Neural progenitor cell (in vitro differentiated cells): ENCODE measurements around the gene EZH1. TPM values are rescaled to one million over a fixed set of nuclear protein-coding genes. Genes with fewer than 3 reads are reported as not detected.
A peak's percentile ranks its signal among the peaks of the same experiment; 100 is the strongest.

ENCODE experiments used
- DNase-seq: peaks from one replicate; pipeline ENCODE4 v3.0.0-alpha.2; 2016; ENCODE audit warnings: low spot score
- H2AFZ ChIP-seq: fragments of 200-600 bp; sonication (generic); replicated peaks from 2 replicates; pipeline ENCODE4 v1.6.1; 2016; ENCODE audit warnings: antibody characterized with exemption
- H3F3A ChIP-seq: fragments of 200-600 bp; sonication (generic); 2 replicates; pipeline ENCODE4 v1.6.1; 2016; ENCODE audit warnings: antibody characterized with exemption, low read depth
- H3K27ac ChIP-seq: fragments of 200-600 bp; sonication (generic); 2 replicates; pipeline ENCODE4 v1.5.1; 2016; ENCODE audit warnings: mild to moderate bottlenecking
- H3K27me3 ChIP-seq: fragments of 200-600 bp; sonication (generic); 2 replicates; pipeline ENCODE4 v1.6.1; 2016; ENCODE audit warnings: mild to moderate bottlenecking, moderate library complexity
- H3K36me3 ChIP-seq: fragments of 200-600 bp; sonication (generic); 2 replicates; pipeline ENCODE4 v1.5.1; 2016
- H3K4me1 ChIP-seq: fragments of 200-600 bp; sonication (generic); 2 replicates; pipeline ENCODE4 v1.6.1; 2016; ENCODE audit warnings: mixed run types
- H3K4me2 ChIP-seq: fragments of 200-600 bp; sonication (generic); 2 replicates; pipeline ENCODE4 v1.6.1; 2016
- H3K4me3 ChIP-seq: fragments of 200-600 bp; sonication (generic); 2 replicates; pipeline ENCODE4 v1.5.1; 2016
- H3K79me2 ChIP-seq: fragments of 200-600 bp; sonication (generic); 2 replicates; pipeline ENCODE4 v1.6.1; 2016; ENCODE audit warnings: low read depth
- H3K9ac ChIP-seq: fragments of 200-600 bp; sonication (generic); 2 replicates; pipeline ENCODE4 v1.6.1; 2016
- H3K9me3 ChIP-seq: fragments of 200-600 bp; sonication (generic); 2 replicates; pipeline ENCODE4 v1.5.1; 2016; ENCODE audit warnings: low read depth
- H4K20me1 ChIP-seq: fragments of 200-600 bp; sonication (generic); 2 replicates; pipeline ENCODE4 v1.6.1; 2016; ENCODE audit warnings: low read depth
- H3K27ac Mint-ChIP-seq: 3 replicates; pipeline ENCODE4 v1.8.0; 2021; ENCODE audit warnings: mixed read lengths
- H3K27me3 Mint-ChIP-seq: 2 replicates; pipeline ENCODE4 v1.8.0; 2022; ENCODE audit warnings: low read depth, mild to moderate bottlenecking, inconsistent platforms, moderate library complexity, mixed read lengths; ENCODE audit not compliant: insufficient read depth
- H3K36me3 Mint-ChIP-seq: 3 replicates; pipeline ENCODE4 v1.8.0; 2021; ENCODE audit warnings: mixed read lengths
- H3K4me1 Mint-ChIP-seq: 3 replicates; pipeline ENCODE4 v1.8.0; 2021; ENCODE audit warnings: mixed read lengths
- H3K4me3 Mint-ChIP-seq: 3 replicates; pipeline ENCODE4 v1.8.0; 2021; ENCODE audit warnings: mild to moderate bottlenecking, moderate library complexity, mixed read lengths
- H3K9me3 Mint-ChIP-seq: 3 replicates; pipeline ENCODE4 v1.8.0; 2020; ENCODE audit warnings: mixed read lengths
- EZH2 ChIP-seq: fragments of 200-600 bp; sonication (generic); IDR thresholded peaks from 2 replicates; pipeline ENCODE4 v1.6.1; 2017; ENCODE audit warnings: antibody characterized with exemption, mild to moderate bottlenecking, moderate library complexity
- EZH2phosphoT487 ChIP-seq: fragments of 200-600 bp; sonication (generic); IDR thresholded peaks from 2 replicates; pipeline ENCODE4 v1.6.1; 2017; ENCODE audit warnings: antibody characterized with exemption
- total RNA-seq: library from RNA; depleted of rRNA; stranded (reverse); fragments of >200 nt; gene quantifications from 2 replicates; pipeline ENCODE4 v1.2.3, GENCODE V29; 2015; ENCODE audit warnings: low replicate concordance
- TF ChIP-seq, protein P1 (sequence below): fragments of 200-600 bp; sonication (generic); IDR thresholded peaks from 2 replicates; pipeline ENCODE4 v1.5.1; 2017; ENCODE audit warnings: antibody characterized with exemption, mild to moderate bottlenecking

Gene EZH1
- total RNA-seq, 1 donor from 2014 or later = 48.5 TPM

DNA sequence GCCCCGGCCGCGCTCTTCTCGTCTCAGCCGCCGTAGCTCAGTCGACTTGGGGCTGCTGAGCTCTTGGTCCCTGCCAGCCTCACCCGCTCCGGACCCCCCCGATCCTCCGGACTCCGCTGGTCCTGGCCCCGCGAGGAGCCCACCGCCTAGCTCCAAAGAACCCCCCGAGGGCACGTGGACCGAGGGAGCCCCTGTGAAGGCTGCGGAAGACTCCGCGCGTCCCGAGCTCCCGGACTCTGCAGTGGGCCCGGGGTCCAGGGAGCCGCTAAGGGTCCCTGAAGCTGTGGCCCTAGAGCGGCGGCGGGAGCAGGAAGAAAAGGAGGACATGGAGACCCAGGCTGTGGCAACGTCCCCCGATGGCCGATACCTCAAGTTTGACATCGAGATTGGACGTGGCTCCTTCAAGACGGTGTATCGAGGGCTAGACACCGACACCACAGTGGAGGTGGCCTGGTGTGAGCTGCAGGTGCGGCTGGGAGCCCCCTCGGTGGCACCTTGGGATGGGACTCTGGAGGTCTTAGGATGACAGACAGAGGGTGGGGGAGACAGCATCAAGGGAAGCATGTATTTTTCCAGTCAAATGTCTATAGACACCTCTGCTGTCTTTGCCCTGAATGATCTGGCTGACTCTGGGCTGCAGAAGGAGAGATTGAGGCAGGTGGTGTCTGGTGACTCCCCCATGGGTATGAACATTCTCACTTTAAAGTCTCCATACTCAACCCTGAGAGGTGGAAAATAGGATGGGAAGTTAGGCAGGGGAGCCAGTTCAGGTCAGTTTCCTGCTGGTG, 36.2 kb upstream of the EZH1 start:
- peak overlapping the region; percentile 48 for H2AFZ ChIP-seq
- H3K4me3 ChIP-seq = peak overlapping the region; percentile 68
- Mint-ChIP-seq H3K27ac (no peak overlapping the region), H3K4me3 (peak overlapping the region; percentile 80), H3K9me3 (no peaks in the 10 kb centered on the region), H3K27me3 (peaks cover 22% of the 10 kb centered on the region), H3K36me3 (peaks cover 8% of the 10 kb centered on the region), H3K4me1 (peaks cover 12% of the 10 kb centered on the region)
- peaks cover 22% of the 10 kb centered on the region for H3F3A ChIP-seq
- TF ChIP-seq, protein P1, sequence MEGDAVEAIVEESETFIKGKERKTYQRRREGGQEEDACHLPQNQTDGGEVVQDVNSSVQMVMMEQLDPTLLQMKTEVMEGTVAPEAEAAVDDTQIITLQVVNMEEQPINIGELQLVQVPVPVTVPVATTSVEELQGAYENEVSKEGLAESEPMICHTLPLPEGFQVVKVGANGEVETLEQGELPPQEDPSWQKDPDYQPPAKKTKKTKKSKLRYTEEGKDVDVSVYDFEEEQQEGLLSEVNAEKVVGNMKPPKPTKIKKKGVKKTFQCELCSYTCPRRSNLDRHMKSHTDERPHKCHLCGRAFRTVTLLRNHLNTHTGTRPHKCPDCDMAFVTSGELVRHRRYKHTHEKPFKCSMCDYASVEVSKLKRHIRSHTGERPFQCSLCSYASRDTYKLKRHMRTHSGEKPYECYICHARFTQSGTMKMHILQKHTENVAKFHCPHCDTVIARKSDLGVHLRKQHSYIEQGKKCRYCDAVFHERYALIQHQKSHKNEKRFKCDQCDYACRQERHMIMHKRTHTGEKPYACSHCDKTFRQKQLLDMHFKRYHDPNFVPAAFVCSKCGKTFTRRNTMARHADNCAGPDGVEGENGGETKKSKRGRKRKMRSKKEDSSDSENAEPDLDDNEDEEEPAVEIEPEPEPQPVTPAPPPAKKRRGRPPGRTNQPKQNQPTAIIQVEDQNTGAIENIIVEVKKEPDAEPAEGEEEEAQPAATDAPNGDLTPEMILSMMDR = no peak
- TF ChIP-seq EZH2phosphoT487 (peak; percentile 73), EZH2 (peak; percentile 78)
- peaks cover 18% of the 10 kb centered on the region for H4K20me1 ChIP-seq
- H3K27me3 ChIP-seq = peaks cover 45% of the 10 kb centered on the region
- H3K9ac ChIP-seq = no peak overlapping the region
- H3K36me3 ChIP-seq = no peaks in the 10 kb centered on the region
- H3K4me1 ChIP-seq = no peaks in the 10 kb centered on the region
- H3K79me2 ChIP-seq = no peaks in the 10 kb centered on the region
- no peak overlapping the region for H3K27ac ChIP-seq
- H3K9me3 ChIP-seq = no peaks in the 10 kb centered on the region
- peak; percentile 29 for DNase-seq
- H3K4me2 ChIP-seq = peak overlapping the region; percentile 97

DNA sequence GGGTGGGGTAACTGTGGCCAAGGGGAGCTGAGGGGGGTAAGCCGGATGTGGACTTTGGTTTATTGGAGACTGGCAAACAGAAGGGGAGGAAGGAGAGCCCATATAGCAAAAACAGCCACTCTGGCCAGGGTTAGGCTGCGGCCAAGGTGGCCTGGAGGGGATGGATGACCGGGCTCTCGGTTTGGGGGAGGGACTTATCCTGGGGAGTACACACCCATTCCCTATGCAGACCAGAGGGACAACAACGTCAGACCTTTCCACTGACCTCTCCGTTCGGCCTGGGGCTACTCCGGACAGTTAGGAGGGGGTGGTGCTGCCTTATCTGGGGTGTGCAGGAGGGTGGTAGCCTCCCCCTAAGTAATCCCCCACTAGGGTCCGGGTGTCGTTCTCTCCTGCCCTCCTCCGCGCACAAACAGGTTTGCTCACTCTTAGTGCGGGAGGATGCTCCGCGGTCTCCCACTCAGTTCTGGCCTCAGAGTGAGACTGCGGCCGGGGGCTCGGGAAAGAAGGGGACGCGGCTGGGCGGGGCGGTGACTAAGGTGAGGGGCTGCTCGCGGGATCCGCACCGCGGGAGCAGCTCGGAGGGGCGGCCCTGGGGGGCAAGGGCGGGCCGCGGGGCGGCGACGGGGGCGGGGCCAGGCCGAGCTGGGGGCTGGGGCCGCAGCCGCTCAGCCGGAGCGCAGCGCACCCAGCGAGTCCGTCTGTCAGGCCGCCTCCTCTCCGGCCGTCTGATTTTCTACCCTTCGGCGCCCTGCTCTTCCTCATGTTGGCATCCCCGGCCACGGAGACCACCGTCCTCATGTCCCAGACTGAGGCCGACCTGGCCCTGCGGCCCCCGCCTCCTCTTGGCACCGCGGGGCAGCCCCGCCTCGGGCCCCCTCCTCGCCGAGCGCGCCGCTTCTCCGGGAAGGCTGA, 35.4 kb upstream of the EZH1 start, which contains the start of gene WNK4:
TSS of gene WNK4 (plus strand) at position 675 of the 915 bp plus-strand sequence. CDS start at position 764, 89 bp downstream.
- TF ChIP-seq EZH2phosphoT487 (no peak), EZH2 (no peak)
- TF ChIP-seq, protein P1 = no peak
- H2AFZ ChIP-seq = peak within 1 kb of the TSS; percentile 48
- Mint-ChIP-seq H3K4me3 (peak within 1 kb of the TSS; percentile 80), H3K9me3 (no peaks in the 10 kb centered on the region), H3K27ac (no peak within 1 kb of the TSS), H3K36me3 (peaks cover 8% of the 10 kb centered on the region), H3K27me3 (peaks cover 25% of the 10 kb centered on the region), H3K4me1 (peaks cover 14% of the 10 kb centered on the region)
- peak; percentile 64 for DNase-seq
- peak within 1 kb of the TSS; percentile 97 for H3K4me2 ChIP-seq
- no peaks in the 10 kb centered on the region for H3K36me3 ChIP-seq
- peak within 1 kb of the TSS; percentile 68 for H3K4me3 ChIP-seq
- no peaks in the 10 kb centered on the region for H3K79me2 ChIP-seq
- H3K4me1 ChIP-seq = no peaks in the 10 kb centered on the region
- peaks cover 27% of the 10 kb centered on the region for H3F3A ChIP-seq
- no peak within 1 kb of the TSS for H3K9ac ChIP-seq
- H3K9me3 ChIP-seq = no peaks in the 10 kb centered on the region
- no peak within 1 kb of the TSS for H3K27ac ChIP-seq
- H4K20me1 ChIP-seq = peaks cover 18% of the 10 kb centered on the region
- H3K27me3 ChIP-seq = peaks cover 39% of the 10 kb centered on the region

DNA sequence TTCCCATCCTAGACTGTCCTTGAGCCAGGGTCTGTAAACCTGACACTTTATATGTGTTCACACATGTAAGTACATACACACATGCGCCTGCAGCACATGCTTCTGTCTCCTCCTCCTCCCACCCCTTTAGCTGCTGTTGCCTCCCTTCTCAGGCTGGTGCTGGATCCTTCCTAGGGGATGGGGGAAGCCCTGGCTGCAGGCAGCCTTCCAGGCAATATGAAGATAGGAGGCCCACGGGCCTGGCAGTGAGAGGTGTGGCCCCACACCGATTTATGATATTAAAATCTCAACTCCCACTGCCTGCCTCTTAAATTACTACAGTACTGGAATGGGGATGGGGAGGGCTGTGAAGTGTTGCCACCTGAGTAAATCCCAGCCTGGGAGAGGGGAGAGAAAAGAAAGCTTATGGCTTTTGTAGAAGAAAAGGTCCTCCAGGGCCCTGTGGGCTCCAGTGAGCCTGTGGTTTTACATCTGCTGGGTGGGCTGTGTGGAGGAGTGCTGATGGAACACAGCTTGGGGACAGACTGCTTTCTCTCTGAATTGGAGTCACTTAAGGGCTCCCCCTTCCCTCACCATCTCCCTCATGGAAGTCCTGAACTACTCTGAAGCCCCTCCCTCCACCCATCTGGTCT, 34.6 kb upstream of the EZH1 start:
- H3K27ac ChIP-seq = no peak overlapping the region
- H3K9me3 Mint-ChIP-seq = no peaks in the 10 kb centered on the region
- H3K4me1 Mint-ChIP-seq = peaks cover 19% of the 10 kb centered on the region
- H3K4me3 Mint-ChIP-seq = peak overlapping the region; percentile 75
- H3K4me2 ChIP-seq = no peak overlapping the region
- peaks cover 28% of the 10 kb centered on the region for H3F3A ChIP-seq
- H3K36me3 Mint-ChIP-seq = peaks cover 8% of the 10 kb centered on the region
- H2AFZ ChIP-seq = no peak overlapping the region
- peaks cover 39% of the 10 kb centered on the region for H3K27me3 ChIP-seq
- peaks cover 18% of the 10 kb centered on the region for H4K20me1 ChIP-seq
- no peaks in the 10 kb centered on the region for H3K4me1 ChIP-seq
- TF ChIP-seq EZH2phosphoT487 = no peak
- TF ChIP-seq EZH2 = no peak
- TF ChIP-seq, protein P1 = no peak
- H3K36me3 ChIP-seq = no peaks in the 10 kb centered on the region
- H3K4me3 ChIP-seq = no peak overlapping the region
- H3K27ac Mint-ChIP-seq = no peak overlapping the region
- no peaks in the 10 kb centered on the region for H3K9me3 ChIP-seq
- no peak for DNase-seq
- H3K9ac ChIP-seq = no peak overlapping the region
- peaks cover 25% of the 10 kb centered on the region for H3K27me3 Mint-ChIP-seq
- peaks cover 3% of the 10 kb centered on the region for H3K79me2 ChIP-seq
